Measurements from ENCODE around the gene PNMT.
A peak's percentile ranks its signal among the peaks of the same experiment; 100 is the strongest.

Gene PNMT

GRCh38 chr17:39629494-39629880, 38.8 kb upstream of the PNMT start:
- no peak for TF ChIP-seq CTCF (IDR thresholded peaks at IDR 0.05)
- TF ChIP-seq ZFX (IDR thresholded peaks at IDR 0.05; ENCODE audit: borderline replicate concordance) = no peak

DNA sequence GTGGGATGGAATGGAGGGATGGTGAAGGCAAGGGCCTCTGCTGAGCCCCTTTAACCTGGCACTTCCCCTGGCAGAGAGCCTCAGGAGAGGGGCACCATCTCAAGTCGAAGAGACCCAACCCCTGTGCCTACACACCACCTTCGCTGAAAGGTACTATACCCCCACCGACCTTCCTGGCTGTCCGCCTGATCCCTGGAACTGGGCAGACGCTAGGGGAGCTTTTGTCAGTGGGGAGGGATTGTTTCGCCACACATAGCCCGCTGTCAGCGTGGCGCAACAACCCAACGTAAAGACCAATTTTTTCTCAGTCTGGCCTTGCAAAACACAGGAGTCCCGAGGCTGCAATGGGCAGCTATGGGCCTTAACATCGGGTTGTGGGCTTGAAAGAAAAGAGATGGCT, 38.4 kb upstream of the PNMT start:
- H3K27ac ChIP-seq = peak overlapping the region; percentile 80; the same call in 1 of the 2 replicates
- TF ChIP-seq ZFX (IDR thresholded peaks at IDR 0.05; ENCODE audit: borderline replicate concordance) = no peak
- TF ChIP-seq CTCF (IDR thresholded peaks at IDR 0.05) = no peak

More at GRCh38 chr17:39629494-39629880, 38.8 kb upstream of the PNMT start:
- H3K27ac ChIP-seq = peak overlapping the region; percentile 80

GRCh38 chr17:39631403-39631802, 36.9 kb upstream of the PNMT start:
- H3K27ac ChIP-seq = peak overlapping the region; percentile 80

GRCh38 chr17:39632153-39632941, 35.9 kb upstream of the PNMT start:
- TF ChIP-seq ZFX (IDR thresholded peaks at IDR 0.05; ENCODE audit: borderline replicate concordance) (no peak), CTCF (IDR thresholded peaks at IDR 0.05) (no peak)
- peak overlapping the region; percentile 80 for H3K27ac ChIP-seq

More at GRCh38 chr17:39631403-39631802, 36.9 kb upstream of the PNMT start:
- TF ChIP-seq CTCF (IDR thresholded peaks at IDR 0.05) = no peak
- no peak for TF ChIP-seq ZFX (IDR thresholded peaks at IDR 0.05; ENCODE audit: borderline replicate concordance)

DNA sequence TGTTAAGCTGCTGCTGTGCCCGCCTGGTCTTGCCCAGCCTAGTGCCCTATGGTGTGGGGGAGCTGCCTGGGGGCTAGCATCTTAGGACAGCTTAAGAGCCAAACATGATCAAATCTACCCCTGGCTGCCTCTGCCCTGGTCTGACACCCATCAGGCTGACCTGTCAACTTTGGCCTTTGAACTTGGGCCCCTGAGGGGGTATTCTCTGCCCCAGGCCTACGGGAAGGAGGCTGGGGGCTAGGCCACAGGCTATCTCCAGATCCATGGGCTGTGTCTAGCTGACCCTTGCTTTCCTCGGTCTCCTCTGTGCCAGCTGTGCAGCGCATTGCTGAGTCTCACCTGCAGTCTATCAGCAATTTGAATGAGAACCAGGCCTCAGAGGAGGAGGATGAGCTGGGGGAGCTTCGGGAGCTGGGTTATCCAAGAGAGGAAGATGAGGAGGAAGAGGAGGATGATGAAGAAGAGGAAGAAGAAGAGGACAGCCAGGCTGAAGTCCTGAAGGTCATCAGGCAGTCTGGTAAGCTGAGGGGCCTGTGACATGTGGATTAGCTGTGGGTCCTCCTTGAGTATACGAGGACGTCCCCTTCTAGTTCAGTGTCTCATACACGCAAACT, 34.6 kb upstream of the PNMT start:
- H3K27ac ChIP-seq = peak overlapping the region; percentile 80
- TF ChIP-seq ZFX (IDR thresholded peaks at IDR 0.05; ENCODE audit: borderline replicate concordance) = no peak
- no peak for TF ChIP-seq CTCF (IDR thresholded peaks at IDR 0.05)

DNA sequence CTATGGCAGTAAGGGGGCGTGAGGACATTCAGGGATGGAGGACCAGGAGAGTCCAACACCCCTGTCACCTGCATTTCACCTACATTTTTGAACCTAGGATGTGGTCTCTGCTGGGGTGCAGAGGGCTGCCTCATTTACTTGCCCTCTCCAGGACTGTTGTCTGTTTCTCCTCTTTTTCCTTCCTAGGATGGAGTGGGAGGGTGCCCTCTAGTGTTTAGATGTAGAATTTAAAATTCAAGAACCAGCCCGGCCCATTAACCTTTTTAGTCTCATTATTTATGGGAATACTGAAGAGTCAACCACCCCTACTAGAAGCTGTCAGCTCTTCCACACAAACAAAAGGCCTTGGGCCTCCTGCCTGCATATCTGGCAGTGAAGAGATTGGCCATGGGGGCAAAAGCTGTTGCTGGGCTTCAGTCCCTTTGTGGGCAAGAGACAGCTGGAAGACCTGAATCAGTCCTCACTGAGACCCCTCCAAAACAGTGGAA, 33.8 kb upstream of the PNMT start:
- TF ChIP-seq CTCF (IDR thresholded peaks at IDR 0.05) (peak; percentile 91), ZFX (IDR thresholded peaks at IDR 0.05; ENCODE audit: borderline replicate concordance) (no peak)
- H3K27ac ChIP-seq = peak overlapping the region; percentile 80

Measured in 22Rv1 (cell line).